HUES64 (cell line): Measurements from ENCODE around the gene WNK3.

Experiments used
- H3K27ac ChIP-seq: 2 replicates; pipeline ENCODE4 v1.7.0; 2013; ENCODE audit warnings: low read depth, low read length, inconsistent platforms
- H3K27me3 ChIP-seq: 2 replicates; pipeline ENCODE4 v1.6.1; 2013; ENCODE audit warnings: mild to moderate bottlenecking, low read length; ENCODE audit not compliant: insufficient read depth
- H3K36me3 ChIP-seq: 2 replicates; pipeline ENCODE4 v1.6.1; 2013; ENCODE audit warnings: mild to moderate bottlenecking, low read length; ENCODE audit not compliant: insufficient read depth
- H3K4me1 ChIP-seq: 2 replicates; pipeline ENCODE4 v1.6.1; 2013; ENCODE audit warnings: mild to moderate bottlenecking, low read length, moderate library complexity; ENCODE audit not compliant: insufficient read depth
- H3K4me3 ChIP-seq: 2 replicates; pipeline ENCODE4 v1.5.1; 2013; ENCODE audit warnings: mild to moderate bottlenecking, low read length, moderate library complexity
- H3K9ac ChIP-seq: 2 replicates; pipeline ENCODE4 v1.6.1; 2013; ENCODE audit warnings: mild to moderate bottlenecking, low read depth, low read length
- H3K9me3 ChIP-seq: 2 replicates; pipeline ENCODE4 v1.6.1; 2013; ENCODE audit warnings: low read depth, low read length; ENCODE audit not compliant: insufficient read depth
- WGBS: fragments of 150-250, 120-280 bp; methylation state at CpG from one replicate; pipeline ENCODE4 v1.1.7; 2013; ENCODE audit warnings: missing lambda C conversion rate; 5-methylcytosine and 5-hydroxymethylcytosine counted together

WNK3 gene

DNA sequence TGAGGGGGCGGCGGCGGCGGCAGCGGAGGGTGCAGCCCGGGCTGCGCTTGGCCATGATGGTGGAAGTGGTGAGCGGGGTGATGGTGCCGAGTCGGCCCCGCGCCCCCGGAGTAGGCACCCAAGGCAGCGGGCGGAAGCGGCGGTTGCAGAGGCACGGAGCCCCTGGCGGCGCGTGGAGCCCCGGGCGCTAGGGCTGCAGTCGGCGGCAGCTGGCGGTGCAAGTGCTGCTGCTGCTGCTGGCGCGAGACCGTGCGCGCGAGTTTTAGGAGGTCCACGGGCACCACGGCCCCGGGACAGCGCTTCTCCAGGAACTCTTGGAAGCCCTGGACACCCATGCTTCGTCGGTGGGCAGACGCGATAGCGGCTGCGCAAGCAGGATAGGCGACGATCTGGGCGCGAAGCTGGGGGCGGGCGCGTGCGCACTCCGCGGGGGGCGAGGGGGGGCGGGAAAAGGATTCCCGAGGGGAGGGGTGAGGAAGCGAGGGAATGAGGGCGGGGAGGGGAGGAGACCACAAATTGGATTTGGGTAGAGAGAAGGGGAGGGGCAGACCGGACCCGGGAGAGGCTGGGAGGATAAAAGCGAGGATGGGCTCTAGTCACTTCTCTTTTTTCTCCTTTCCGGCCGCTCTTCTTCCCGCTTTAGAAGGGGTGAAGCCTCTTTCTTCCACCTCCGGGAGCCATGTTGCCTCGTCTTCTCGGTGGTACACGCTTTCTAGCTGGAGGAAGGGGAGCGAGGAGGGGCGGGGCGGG, 174.8 kb downstream of the WNK3 start, which contains the start of gene FAM120C:
Gene FAM120C (minus strand): TSS at position 391 of the 750 bp plus-strand sequence. CDS start 56 bp downstream, at position 335.
- under 1% methylated on average over 60 of the region's 70 CpGs for WGBS
- Histone ChIP-seq H3K27ac (peak within 1 kb of the TSS; percentile 93), H3K27me3 (no peaks in the 10 kb centered on the region), H3K36me3 (peaks cover 3% of the 10 kb centered on the region; the same call in 1 of the 2 replicates), H3K9me3 (no peaks in the 10 kb centered on the region), H3K4me1 (peaks cover 14% of the 10 kb centered on the region), H3K9ac (peak within 1 kb of the TSS; percentile 94), H3K4me3 (peak within 1 kb of the TSS; percentile 80)

DNA sequence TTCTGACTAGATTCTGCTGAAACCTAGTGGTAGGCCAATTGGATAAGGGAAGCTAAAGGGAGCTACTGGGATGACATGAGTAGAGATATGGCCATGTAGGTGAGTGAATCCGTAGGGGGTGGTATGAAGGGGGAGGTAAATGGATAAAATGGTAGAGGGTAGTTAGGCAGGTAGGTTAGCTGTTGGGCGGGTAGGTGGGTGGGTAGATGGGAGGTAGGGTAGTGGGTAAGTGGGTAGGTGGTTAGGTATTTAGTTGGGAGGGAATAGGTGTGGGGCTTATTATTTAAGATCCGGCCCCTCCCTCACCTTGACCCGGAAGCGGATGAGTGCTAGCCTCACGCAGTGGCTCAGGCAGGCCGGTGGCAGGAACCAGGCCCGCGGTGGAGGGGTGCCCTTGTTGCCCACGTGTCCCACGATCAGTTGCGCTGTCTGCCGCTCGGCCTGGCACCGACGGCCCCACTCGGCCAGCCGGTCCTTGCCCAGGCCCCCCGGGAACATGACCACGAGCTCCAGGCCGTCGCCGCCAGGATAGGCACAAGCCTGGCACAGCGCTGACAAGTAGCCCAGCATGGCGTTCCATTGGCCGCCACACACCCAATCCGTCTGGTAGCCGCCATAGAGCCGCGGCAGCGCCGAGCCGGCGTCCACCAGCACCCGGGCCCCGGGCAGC, 175.5 kb downstream of the WNK3 start:
- Histone ChIP-seq H3K27me3 (no peaks in the 10 kb centered on the region), H3K4me3 (peak overlapping the region; percentile 80), H3K27ac (peak overlapping the region; percentile 93), H3K9ac (peak overlapping the region; percentile 94), H3K36me3 (peaks cover 3% of the 10 kb centered on the region; the same call in 1 of the 2 replicates), H3K9me3 (no peaks in the 10 kb centered on the region), H3K4me1 (peaks cover 14% of the 10 kb centered on the region)
- WGBS, result 1% methylated on average over 36 of the region's 36 CpGs

DNA sequence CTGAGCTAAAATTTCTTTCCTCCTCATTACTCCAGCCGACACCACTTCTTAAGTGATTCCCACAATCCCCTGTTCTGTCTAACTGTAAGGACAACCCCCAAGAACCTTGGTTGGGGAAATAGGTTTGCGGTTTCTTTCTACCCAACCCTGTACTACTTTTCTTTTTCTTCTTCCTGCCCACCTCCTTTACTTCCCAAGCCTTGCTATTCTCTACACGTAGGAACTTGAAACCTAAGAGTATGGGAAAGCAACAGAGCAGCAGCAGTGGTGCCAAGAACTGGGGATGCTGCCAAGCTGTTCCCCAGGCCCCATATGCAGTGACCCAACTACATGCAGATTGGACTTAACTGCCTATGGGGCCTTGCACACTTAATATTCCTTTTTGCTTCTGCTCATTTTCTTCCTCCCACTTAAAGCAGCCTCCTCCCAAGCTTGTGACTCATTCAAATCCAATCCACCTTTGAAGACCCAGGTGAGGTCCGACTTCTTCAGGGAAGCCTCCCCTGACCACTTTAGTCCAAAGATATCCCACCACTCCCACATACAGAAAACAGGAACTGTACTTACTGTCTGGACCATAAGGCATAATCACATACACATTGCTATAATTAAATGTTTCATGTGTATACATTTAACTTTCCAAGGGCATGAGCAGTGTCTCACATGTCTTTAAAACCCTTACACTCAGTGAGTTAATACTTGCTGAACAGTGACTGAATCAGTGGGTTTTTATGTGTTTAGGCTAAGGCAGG, 176.5 kb downstream of the WNK3 start:
- Histone ChIP-seq H3K9me3 (no peaks in the 10 kb centered on the region), H3K4me3 (peak overlapping the region; percentile 80), H3K27ac (no peak overlapping the region), H3K27me3 (no peaks in the 10 kb centered on the region), H3K9ac (no peak overlapping the region), H3K36me3 (peaks cover 9% of the 10 kb centered on the region; the same call in 1 of the 2 replicates), H3K4me1 (peaks cover 14% of the 10 kb centered on the region)
- WGBS, result 31% methylated on average over 2 of the region's 4 CpGs

- H3K27ac ChIP-seq, result no peak overlapping the region
- peaks cover 10% of the 10 kb centered on the region; the same call in 1 of the 2 replicates for H3K36me3 ChIP-seq
- H3K9me3 ChIP-seq, result no peaks in the 10 kb centered on the region
- WGBS, result 71% methylated on average over 3 of the region's 4 CpGs
- H3K4me3 ChIP-seq, result peak overlapping the region; percentile 80; the same call in 1 of the 2 replicates
- H3K4me1 ChIP-seq, result peaks cover 14% of the 10 kb centered on the region
- H3K9ac ChIP-seq, result no peak overlapping the region
- H3K27me3 ChIP-seq, result no peaks in the 10 kb centered on the region
Measured at GRCh38 chrX:54180403-54180802, 177.4 kb downstream of the WNK3 start.

DNA sequence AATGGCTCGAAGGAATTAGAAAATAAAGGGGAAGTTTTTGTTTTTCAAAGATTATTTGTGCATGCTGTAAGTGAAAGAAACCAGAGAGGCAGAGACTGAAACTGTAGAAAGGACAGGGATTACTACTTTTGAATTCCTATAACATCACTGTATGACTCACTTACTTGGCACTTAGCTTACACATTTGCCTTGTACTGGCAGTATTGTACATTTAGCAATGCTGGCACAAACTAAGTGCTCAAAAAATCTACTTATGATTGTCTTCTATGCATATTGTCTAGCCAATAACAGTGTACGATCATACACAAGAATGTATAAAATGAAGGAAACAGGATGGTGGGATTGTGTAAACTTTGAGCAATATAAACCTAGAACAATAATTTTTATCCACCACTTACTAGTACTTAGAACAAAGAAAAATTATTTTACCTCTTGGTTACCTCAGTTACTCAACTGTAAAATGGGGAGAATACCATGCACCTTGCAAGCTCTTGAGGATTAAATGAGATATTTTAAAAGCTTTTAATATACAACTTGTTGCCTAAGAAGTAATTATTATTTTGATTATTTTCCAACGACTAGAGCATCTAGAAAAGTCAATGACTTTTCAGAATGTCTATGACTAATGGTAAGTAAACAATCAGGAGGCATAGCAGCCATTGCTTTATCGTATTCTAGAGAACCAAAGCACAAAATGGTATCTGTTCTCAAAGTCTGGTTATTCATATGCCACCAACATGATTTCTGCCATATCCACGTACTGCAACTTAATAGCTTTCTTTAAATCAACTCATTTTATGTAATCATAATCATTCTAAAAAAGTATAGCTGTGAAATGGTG, 179.5 kb downstream of the WNK3 start:
- no peaks in the 10 kb centered on the region for H3K27me3 ChIP-seq
- no peaks in the 10 kb centered on the region for H3K9me3 ChIP-seq
- WGBS, result 91% methylated on average over 2 of the region's 5 CpGs
- H3K4me3 ChIP-seq, result no peak overlapping the region
- peaks cover 19% of the 10 kb centered on the region; the same call in 1 of the 2 replicates for H3K36me3 ChIP-seq
- H3K4me1 ChIP-seq, result peaks cover 14% of the 10 kb centered on the region
- no peak overlapping the region for H3K27ac ChIP-seq
- no peak overlapping the region for H3K9ac ChIP-seq

DNA sequence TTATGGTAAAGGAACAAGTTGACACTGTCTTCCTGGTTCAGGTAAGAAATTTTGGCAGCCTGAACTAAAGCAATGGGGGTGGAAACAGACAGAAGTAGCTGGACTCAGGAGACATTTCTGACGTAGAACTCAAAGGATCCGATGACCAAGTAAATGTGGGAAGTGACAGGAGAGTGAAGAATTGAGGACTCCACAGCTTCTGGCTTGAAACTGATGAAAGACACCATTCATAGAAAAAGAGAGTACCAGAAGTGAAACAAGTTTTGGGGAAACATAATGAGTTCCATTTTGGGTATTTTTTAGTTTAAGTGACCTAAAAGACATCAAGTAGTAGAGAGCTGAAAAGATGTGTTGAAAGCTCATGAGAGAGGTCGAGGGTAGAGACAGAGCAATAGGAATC, 180.5 kb downstream of the WNK3 start:
- Histone ChIP-seq H3K4me3 (no peak overlapping the region), H3K27ac (no peak overlapping the region), H3K9ac (no peak overlapping the region), H3K27me3 (no peaks in the 10 kb centered on the region), H3K36me3 (peaks cover 19% of the 10 kb centered on the region; the same call in 1 of the 2 replicates), H3K4me1 (peaks cover 14% of the 10 kb centered on the region), H3K9me3 (no peaks in the 10 kb centered on the region)
- WGBS, result 92% methylated on average over 3 of the region's 3 CpGs

DNA sequence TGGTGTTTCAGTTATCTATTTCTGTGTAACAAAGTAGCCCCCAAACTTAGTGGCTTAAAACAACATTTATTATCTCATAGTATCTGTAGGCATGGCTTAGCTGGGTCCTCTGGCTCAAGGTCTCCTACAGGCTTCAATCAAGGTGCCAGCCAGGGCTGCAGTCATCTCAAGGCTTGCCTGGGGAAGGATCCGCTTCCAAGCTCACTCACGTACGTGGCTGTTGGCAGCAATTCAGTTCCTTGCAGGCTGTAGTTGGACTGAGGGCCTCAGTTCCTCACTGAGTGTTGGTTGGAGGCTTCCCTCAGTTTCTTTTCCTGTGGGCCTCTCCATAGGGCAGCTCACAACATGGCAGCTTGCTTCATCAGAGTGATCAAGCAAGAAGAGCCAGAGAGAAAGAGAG, 184.1 kb downstream of the WNK3 start:
- peaks cover 16% of the 10 kb centered on the region; the same call in 1 of the 2 replicates for H3K36me3 ChIP-seq
- no peaks in the 10 kb centered on the region for H3K4me1 ChIP-seq
- no peak overlapping the region for H3K27ac ChIP-seq
- no peaks in the 10 kb centered on the region for H3K27me3 ChIP-seq
- no peak overlapping the region for H3K4me3 ChIP-seq
- WGBS, result 98% methylated on average over 3 of the region's 3 CpGs
- no peaks in the 10 kb centered on the region for H3K9me3 ChIP-seq
- no peak overlapping the region for H3K9ac ChIP-seq

DNA sequence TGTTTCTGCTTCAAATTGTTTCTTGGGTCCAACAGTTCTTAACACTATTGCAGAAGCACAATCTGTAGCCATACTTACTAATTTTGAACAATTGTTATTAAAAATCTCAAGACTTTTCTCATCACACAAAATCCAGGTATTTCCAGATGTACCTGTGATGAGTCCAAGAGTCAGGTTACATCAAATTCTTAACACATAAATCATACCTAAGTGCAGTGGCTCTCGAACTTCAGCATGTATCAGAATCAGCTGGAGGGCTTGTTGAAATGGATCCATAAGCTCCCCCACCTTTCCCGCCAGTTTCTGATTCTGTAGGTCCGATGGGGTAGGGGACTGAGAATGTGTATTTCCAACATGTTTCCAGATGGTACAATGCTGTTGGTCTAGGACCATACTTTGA, 185.4 kb downstream of the WNK3 start:
- WGBS, result 98% methylated on average over 3 of the region's 3 CpGs
- Histone ChIP-seq H3K4me3 (no peak overlapping the region), H3K27me3 (no peaks in the 10 kb centered on the region), H3K36me3 (peaks cover 16% of the 10 kb centered on the region; the same call in 1 of the 2 replicates), H3K4me1 (no peaks in the 10 kb centered on the region), H3K9ac (no peak overlapping the region), H3K27ac (no peak overlapping the region), H3K9me3 (no peaks in the 10 kb centered on the region)

- WGBS, result 95% methylated on average over 4 of the region's 4 CpGs
Measured at GRCh38 chrX:54171527-54172250, 186.2 kb downstream of the WNK3 start.

DNA sequence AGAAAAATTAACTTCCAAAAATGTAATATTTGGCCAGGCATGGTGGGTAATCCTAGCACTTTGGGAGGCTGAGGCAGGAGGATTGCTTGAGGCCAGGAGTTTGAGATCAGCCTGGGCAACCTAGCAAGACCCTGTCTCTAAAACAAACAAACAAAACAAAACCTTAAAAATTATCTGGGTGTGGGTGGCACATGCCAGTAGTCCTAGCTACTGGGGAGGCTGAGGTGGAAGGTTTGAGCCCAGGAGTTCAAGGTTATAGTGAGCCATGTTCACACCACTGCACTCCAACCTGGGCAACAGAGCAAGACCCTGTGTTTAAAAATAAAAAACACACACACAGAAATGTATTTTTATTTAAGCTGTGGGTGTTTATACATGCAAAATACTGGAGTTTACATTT, 186.8 kb downstream of the WNK3 start:
- no peaks in the 10 kb centered on the region for H3K27me3 ChIP-seq

More at GRCh38 chrX:54171527-54172250, 186.2 kb downstream of the WNK3 start:
- H3K9ac ChIP-seq, result no peak overlapping the region
- H3K36me3 ChIP-seq, result peaks cover 12% of the 10 kb centered on the region; the same call in 1 of the 2 replicates
- no peaks in the 10 kb centered on the region for H3K27me3 ChIP-seq
- no peak overlapping the region for H3K4me3 ChIP-seq
- no peaks in the 10 kb centered on the region for H3K9me3 ChIP-seq
- H3K4me1 ChIP-seq, result no peaks in the 10 kb centered on the region
- H3K27ac ChIP-seq, result no peak overlapping the region

More for the DNA sequence above, 186.8 kb downstream of the WNK3 start:
- Histone ChIP-seq H3K4me1 (0 out of 2 replicates have a peak, but pooled peaks cover 4% of the 10 kb centered on the region), H3K27ac (no peak overlapping the region), H3K36me3 (peaks cover 9% of the 10 kb centered on the region; the same call in 1 of the 2 replicates), H3K9me3 (no peaks in the 10 kb centered on the region), H3K9ac (no peak overlapping the region), H3K4me3 (no peak overlapping the region)
